NCI-H1417 treated with DMSO at 0.1 percent for 48 hours (cell line): ENCODE data around the gene MED27.

Experiments used
- DNase-seq: peaks from one replicate; lab custom pipeline; 2025; lab: John Stamatoyannopoulos, UW

The MED27 gene

GRCh38 chr9:131876486-131876885 lies 203.2 kb downstream of the MED27 start:
- no peak for DNase-seq

- no peak for DNase-seq
Measured at GRCh38 chr9:131875828-131876485, 203.7 kb downstream of the MED27 start.

- no peak for DNase-seq
Measured at GRCh38 chr9:131874916-131875670, 204.6 kb downstream of the MED27 start.

- no peak for DNase-seq
Measured at GRCh38 chr9:131874447-131874846, 205.2 kb downstream of the MED27 start.

- DNase-seq, result no peak
Measured at GRCh38 chr9:131873891-131874440, 205.7 kb downstream of the MED27 start.

- no peak for DNase-seq
Measured at GRCh38 chr9:131873335-131873734, 206.3 kb downstream of the MED27 start.

- no peak for DNase-seq
Measured at GRCh38 chr9:131872702-131873101, 207.0 kb downstream of the MED27 start.

DNA sequence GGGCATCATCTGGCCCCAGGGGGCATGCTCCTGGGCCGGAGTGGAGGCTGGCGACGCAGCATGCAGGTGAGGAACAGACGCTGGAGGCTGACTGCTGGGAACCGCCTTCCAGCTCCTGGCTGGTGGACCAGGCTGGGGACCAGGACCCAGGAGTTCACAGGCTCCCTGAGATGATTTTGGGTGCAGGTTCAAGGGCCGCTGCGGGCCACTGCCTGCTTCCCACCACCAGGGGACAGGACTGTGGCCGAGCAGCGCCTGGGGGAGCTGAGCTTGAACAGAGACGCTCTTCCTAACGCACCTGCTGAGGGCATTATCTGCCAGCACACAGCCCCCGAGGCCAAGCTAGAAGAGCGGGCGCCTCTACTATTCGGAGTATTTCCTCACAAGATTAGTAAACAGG lies 207.7 kb downstream of the MED27 start:
- DNase-seq, result no peak

DNA sequence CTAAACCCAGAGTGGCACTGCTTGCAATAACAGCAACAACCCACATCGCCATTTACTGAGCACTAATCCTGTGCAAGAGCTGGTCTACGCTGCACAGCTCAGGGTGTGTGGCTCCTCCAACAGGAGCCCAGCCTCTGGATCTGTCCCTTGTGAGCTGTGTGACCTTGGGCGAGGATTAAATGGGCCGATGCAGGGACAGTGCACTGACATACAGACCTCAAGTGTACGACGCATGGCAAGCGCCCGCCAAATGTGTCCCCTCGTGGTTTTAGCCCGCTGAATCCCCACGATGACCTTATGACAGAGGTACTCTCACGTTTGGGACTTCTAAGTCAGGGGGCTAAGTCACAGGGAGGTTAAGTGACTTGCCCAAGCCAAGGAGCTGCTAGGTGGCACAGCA lies 209.5 kb downstream of the MED27 start:
- no peak for DNase-seq

- no peak for DNase-seq
Measured at GRCh38 chr9:131869348-131869747, 210.3 kb downstream of the MED27 start.

GRCh38 chr9:131868766-131869165 lies 210.9 kb downstream of the MED27 start:
- DNase-seq, result no peak

DNA sequence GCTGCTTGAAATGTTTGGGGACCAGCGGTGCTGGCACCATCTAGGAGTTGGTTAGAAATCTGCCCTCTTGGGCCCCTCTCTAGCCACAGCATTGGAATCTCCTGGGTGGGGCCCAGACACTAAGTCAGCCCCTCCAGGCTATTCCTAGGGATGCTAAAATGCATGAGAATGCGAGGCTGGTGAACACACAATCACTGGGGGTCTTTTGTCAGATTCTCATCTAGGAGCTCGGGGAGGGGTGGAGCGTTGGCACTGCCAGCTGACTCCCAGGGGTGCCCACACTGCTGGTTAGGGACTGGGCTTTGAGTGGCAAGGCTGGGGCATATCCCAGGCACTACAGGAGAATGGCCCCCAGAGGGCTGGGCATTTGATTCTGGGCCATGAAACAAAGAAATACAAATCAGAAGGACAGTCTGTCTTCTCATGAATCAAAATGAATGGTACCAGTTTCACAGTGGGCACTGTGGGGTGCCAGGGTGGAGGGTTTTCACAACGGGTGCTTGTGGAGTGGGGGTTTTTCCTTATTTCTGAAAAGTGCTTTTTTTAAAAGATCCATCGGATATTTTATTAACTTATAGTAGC lies 212.0 kb downstream of the MED27 start:
- DNase-seq, result no peak

GRCh38 chr9:131865446-131866195 lies 214.0 kb downstream of the MED27 start:
- DNase-seq, result no peak

DNA sequence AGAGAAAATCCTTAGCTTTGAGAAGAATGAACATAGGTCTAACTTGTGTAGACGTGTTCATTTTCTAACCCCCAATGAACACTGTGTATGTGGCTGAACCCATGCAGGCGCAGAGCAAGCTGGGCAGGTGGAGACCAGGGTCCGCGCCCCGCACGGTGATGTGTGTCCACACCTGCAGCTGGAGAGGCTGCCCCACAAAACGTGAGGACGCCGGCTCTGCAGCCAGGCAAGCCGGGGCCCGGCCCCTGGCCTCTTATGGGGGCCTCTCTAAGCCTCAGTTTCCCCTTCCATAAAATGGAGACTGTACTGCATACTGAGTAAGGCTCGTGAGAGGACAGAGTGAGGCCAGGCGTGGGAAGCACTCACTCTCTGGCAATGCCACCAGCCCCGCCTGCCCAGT lies 215.1 kb downstream of the MED27 start:
- no peak for DNase-seq

DNA sequence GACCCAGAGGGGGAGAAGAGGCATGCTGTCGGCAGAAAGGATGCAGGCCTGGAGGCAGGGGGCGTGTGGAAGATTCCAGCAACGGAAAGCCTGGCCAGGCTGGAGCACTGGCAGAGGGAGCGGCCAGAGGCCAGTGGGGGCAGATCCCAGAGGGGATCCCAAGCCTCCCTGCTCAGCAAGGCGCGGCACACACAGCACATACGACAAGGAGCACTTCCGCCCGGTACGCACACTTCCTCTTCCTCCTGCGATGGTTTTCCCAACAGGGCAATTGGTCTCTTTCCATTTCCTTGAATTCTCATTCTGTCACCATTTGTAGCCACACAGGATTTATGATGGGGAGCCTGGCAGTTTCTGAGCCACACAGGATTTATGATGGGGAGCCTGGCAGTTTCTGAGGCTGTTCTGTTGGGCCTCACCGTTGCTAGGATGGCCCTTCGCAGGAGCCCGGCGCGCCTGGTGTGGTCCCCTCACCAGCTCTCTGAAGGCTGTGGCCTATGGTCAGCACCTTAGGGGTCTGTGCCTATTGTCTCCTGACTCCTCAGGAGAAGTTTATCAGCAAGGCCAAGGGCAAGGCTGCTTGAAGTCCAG lies 216.3 kb downstream of the MED27 start:
- DNase-seq, result no peak

DNA sequence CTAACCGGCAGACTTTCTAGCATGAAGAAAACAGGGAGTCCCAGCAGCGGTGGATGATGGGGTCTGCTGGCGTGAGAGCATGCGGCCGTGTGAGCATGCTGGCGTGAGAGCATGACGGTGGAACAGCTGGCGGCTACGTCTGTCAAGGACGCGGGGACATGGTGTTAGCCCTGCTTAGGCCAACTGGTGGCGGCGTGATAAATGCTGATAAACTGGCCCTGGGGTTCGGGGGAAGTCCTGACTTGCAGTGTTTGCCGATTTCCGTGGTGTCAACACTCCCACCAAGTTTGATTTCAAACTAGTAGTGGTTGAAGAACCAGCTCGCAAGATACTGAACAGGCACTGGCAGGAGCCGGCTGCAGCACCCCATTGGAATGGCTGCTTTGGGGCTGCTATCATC lies 217.4 kb downstream of the MED27 start:
- DNase-seq, result no peak

GRCh38 chr9:131860430-131860829 lies 219.2 kb downstream of the MED27 start:
- DNase-seq, result no peak

DNA sequence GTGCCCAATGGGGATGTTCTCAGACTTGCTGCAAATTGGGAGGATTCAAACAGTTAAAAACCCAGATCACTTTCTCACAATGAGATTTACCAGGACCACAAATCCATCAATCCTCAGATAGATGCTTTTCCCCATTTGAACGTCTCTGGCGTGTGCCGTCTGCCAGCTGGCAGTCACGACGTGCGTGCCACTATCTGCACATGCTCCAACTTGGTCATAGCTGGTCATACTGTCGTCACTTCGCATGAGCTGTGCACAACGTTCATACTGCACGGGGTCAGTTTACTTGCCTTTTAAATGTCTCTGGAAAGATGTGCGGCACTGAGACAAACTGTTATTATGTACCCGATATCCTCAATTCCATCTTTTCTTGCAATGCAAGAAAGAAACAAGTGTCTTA lies 221.5 kb downstream of the MED27 start:
- no peak for DNase-seq

DNA sequence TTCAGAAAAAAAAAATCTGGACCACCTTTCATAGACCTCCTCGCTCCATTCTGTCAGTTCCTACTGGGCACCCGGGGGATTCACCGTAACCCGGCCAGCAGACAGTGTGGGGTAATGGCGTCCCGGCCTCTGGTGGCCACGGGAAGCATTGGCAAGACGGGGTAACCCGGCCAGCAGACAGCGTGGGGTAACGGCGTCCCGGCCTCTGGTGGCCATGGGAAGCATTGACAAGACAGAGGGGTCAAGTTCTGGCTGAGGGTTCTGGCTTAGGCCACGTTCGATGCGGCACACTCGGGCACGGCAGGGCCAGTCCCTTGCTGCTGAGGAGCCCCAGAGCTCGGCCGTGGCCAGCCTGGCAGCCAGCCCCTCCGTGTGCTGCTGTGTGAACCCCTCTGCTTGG lies 223.6 kb downstream of the MED27 start:
- DNase-seq, result no peak

GRCh38 chr9:131854896-131855613 lies 224.6 kb downstream of the MED27 start:
- DNase-seq, result no peak

- DNase-seq, result no peak
Measured at GRCh38 chr9:131854334-131854733, 225.3 kb downstream of the MED27 start.
